OCI-LY3 (cell line): Measurements from ENCODE around the gene ADA.
A peak's percentile ranks its signal among the peaks of the same experiment; 100 is the strongest.

Source experiments
- H2AFZ ChIP-seq: fragments of 200-600, 300-600 bp; shearing (Covaris generic); 2 replicates; pipeline ENCODE4 v1.6.0; 2014; ENCODE audit warnings: antibody characterized with exemption, low read depth, low read length
- H3K27ac ChIP-seq: fragments of 200-600, 300-600 bp; sonication (generic); 2 replicates; pipeline ENCODE4 v1.5.1; 2014; ENCODE audit warnings: mild to moderate bottlenecking, low read length, moderate library complexity, mixed read lengths
- H3K27me3 ChIP-seq: fragments of 200-600, 300-600 bp; sonication (generic); 2 replicates; pipeline ENCODE4 v1.6.1; 2014; ENCODE audit warnings: low read depth, low read length, mixed read lengths
- H3K36me3 ChIP-seq: fragments of 200-600, 300-600 bp; sonication (generic); replicated peaks from 2 replicates; pipeline ENCODE3; 2014; ENCODE audit warnings: low read depth, low read length, mixed read lengths
- H3K4me1 ChIP-seq: fragments of 300-600, 200-600 bp; sonication (generic); 2 replicates; pipeline ENCODE4 v1.6.1; 2014; ENCODE audit warnings: low read length, mixed read lengths
- H3K4me2 ChIP-seq: fragments of 200-600, 300-600 bp; sonication (generic); 2 replicates; pipeline ENCODE4 v1.6.1; 2014; ENCODE audit warnings: low read length, mixed read lengths
- H3K4me3 ChIP-seq: fragments of 300-600, 200-600 bp; sonication (generic); 2 replicates; pipeline ENCODE4 v1.5.1; 2014; ENCODE audit warnings: antibody characterized with exemption, mild to moderate bottlenecking, low read length, moderate library complexity
- H3K79me2 ChIP-seq: fragments of 300-600, 200-600 bp; shearing (Covaris generic); 2 replicates; pipeline ENCODE4 v1.6.1; 2014; ENCODE audit warnings: mild to moderate bottlenecking, low read length, mixed read lengths
- H3K9ac ChIP-seq: fragments of 300-600, 200-600 bp; shearing (Covaris generic); 2 replicates; pipeline ENCODE4 v1.6.0; 2014; ENCODE audit warnings: mild to moderate bottlenecking, low read length, moderate library complexity
- H3K9me3 ChIP-seq: fragments of 200-600, 300-600 bp; shearing (Covaris generic); 2 replicates; pipeline ENCODE4 v1.6.1; 2014; ENCODE audit warnings: low read length, mixed read lengths; ENCODE audit not compliant: insufficient read depth
- H4K20me1 ChIP-seq: fragments of 200-600, 300-600 bp; sonication (generic); 2 replicates; pipeline ENCODE4 v1.6.1; 2016; ENCODE audit warnings: low read length, mixed read lengths; ENCODE audit not compliant: insufficient read depth
- CTCF ChIP-seq: fragments of 200-600, 300-600 bp; sonication (generic); IDR thresholded peaks from 2 replicates; pipeline ENCODE4 v1.5.1; 2014; ENCODE audit warnings: antibody characterized with exemption, low read length, low read depth
- EZH2phosphoT487 ChIP-seq: fragments of 200-600 bp; shearing (Covaris generic); IDR thresholded peaks from 2 replicates; pipeline ENCODE4 v1.6.1; 2018; ENCODE audit warnings: antibody characterized with exemption, mixed run types, low read depth

Gene ADA

GRCh38 chr20:44584162-44584561 is 67.3 kb downstream of the ADA start:
- Histone ChIP-seq H3K4me3 (peak overlapping the region; percentile 80), H3K27me3 (no peaks in the 10 kb centered on the region), H3K9ac (peak overlapping the region; percentile 98), H3K4me2 (peak overlapping the region; percentile 96), H2AFZ (no peak overlapping the region), H3K9me3 (0 out of 2 replicates have a peak, but pooled peaks cover 3% of the 10 kb centered on the region), H3K27ac (peak overlapping the region; percentile 90), H3K36me3 (peaks cover 51% of the 10 kb centered on the region), H4K20me1 (peaks cover 7% of the 10 kb centered on the region; the same call in 1 of the 2 replicates), H3K79me2 (peaks cover 95% of the 10 kb centered on the region), H3K4me1 (peaks cover 80% of the 10 kb centered on the region)
- no peak for TF ChIP-seq EZH2phosphoT487
- TF ChIP-seq CTCF: peak; percentile 25

GRCh38 chr20:44583157-44583556 is 68.3 kb downstream of the ADA start:
- Histone ChIP-seq H3K9ac (peak overlapping the region; percentile 98), H4K20me1 (no peaks in the 10 kb centered on the region), H3K27me3 (no peaks in the 10 kb centered on the region), H3K79me2 (peaks cover 87% of the 10 kb centered on the region), H3K27ac (peak overlapping the region; percentile 90), H3K4me2 (peak overlapping the region; percentile 96), H3K9me3 (no peaks in the 10 kb centered on the region), H2AFZ (no peak overlapping the region), H3K36me3 (peaks cover 43% of the 10 kb centered on the region), H3K4me1 (peaks cover 73% of the 10 kb centered on the region), H3K4me3 (peak overlapping the region; percentile 80)
- TF ChIP-seq EZH2phosphoT487 (no peak), CTCF (no peak)

GRCh38 chr20:44582311-44583025 is 69.0 kb downstream of the ADA start, which contains the start of gene PKIG:
PKIG (plus strand) TSS chr20:44582579; CDS start chr20:44614557, 31,978 bp downstream.
- H3K27me3 ChIP-seq: no peaks in the 10 kb centered on the region
- TF ChIP-seq CTCF (no peak), EZH2phosphoT487 (no peak)
- peaks cover 38% of the 10 kb centered on the region for H3K36me3 ChIP-seq
- no peak within 1 kb of the TSS for H2AFZ ChIP-seq
- peak within 1 kb of the TSS; percentile 96 for H3K4me2 ChIP-seq
- peaks cover 83% of the 10 kb centered on the region for H3K79me2 ChIP-seq
- H4K20me1 ChIP-seq: no peaks in the 10 kb centered on the region
- H3K4me3 ChIP-seq: peak within 1 kb of the TSS; percentile 80
- H3K9ac ChIP-seq: peak within 1 kb of the TSS; percentile 98
- H3K9me3 ChIP-seq: no peaks in the 10 kb centered on the region
- peaks cover 68% of the 10 kb centered on the region for H3K4me1 ChIP-seq
- peak within 1 kb of the TSS; percentile 90 for H3K27ac ChIP-seq

GRCh38 chr20:44581515-44581914 is 70.0 kb downstream of the ADA start:
- peak overlapping the region; percentile 80 for H3K4me3 ChIP-seq
- peak overlapping the region; percentile 90 for H3K27ac ChIP-seq
- H2AFZ ChIP-seq: no peak overlapping the region
- no peaks in the 10 kb centered on the region for H4K20me1 ChIP-seq
- H3K9me3 ChIP-seq: no peaks in the 10 kb centered on the region
- peaks cover 30% of the 10 kb centered on the region for H3K36me3 ChIP-seq
- no peaks in the 10 kb centered on the region for H3K27me3 ChIP-seq
- peaks cover 81% of the 10 kb centered on the region for H3K79me2 ChIP-seq
- peak overlapping the region; percentile 96 for H3K4me2 ChIP-seq
- TF ChIP-seq EZH2phosphoT487: no peak
- H3K9ac ChIP-seq: peak overlapping the region; percentile 98
- peaks cover 64% of the 10 kb centered on the region for H3K4me1 ChIP-seq
